ENCODE measurements around the gene BACH1.

GRCh38 chr21:29264721-29265120 lies 34.0 kb upstream of the BACH1 start:
- TF ChIP-seq CTCF (IDR thresholded peaks at IDR 0.05; ENCODE audit: insufficient read depth, low read depth, low read length) (no peak), EZH2 (IDR thresholded peaks at IDR 0.05; ENCODE audit: insufficient read depth, low read length) (no peak)

All from astrocyte (in vitro differentiated cells and primary cell).